GM18909 (cell line): ENCODE data around the gene ZSCAN23.
"Not testable (repeated sequence)": the region's sequence is repeated elsewhere in the genome, so short reads cannot be mapped to it uniquely, and the experiment has no call there.

Experiments
- ATAC-seq: cut with Tn5 transposase; IDR thresholded peaks from one replicate; pipeline ENCODE4 v1.9.1; 2021; ENCODE audit warnings: mild to moderate bottlenecking; ENCODE audit not compliant: unreplicated experiment, poor library complexity

The ZSCAN23 gene

GRCh38 chr6:28443112-28443773 lies at the start of gene ZSCAN23:
ZSCAN23 (minus strand) TSS chr6:28443491; CDS start chr6:28436266, 7,225 bp downstream.
- peak; percentile 91 for ATAC-seq

GRCh38 chr6:28491984-28492317 lies 48.7 kb upstream of the ZSCAN23 start:
- no peak for ATAC-seq

- no peak for ATAC-seq
These were observed 47.1 kb upstream of the ZSCAN23 start for GRCh38 chr6:28490205-28490890.

GRCh38 chr6:28489366-28490204 lies 46.3 kb upstream of the ZSCAN23 start:
- no peak for ATAC-seq

- no peak for ATAC-seq
These were observed 45.6 kb upstream of the ZSCAN23 start for GRCh38 chr6:28488916-28489365.

- no peak for ATAC-seq
These were observed 43.9 kb upstream of the ZSCAN23 start for GRCh38 chr6:28486988-28487742.

GRCh38 chr6:28486533-28486932 lies 43.2 kb upstream of the ZSCAN23 start:
- ATAC-seq: no peak

GRCh38 chr6:28485482-28485881 lies 42.2 kb upstream of the ZSCAN23 start:
- ATAC-seq: no peak

- no peak for ATAC-seq
These were observed 37.1 kb upstream of the ZSCAN23 start for GRCh38 chr6:28480253-28480932.

GRCh38 chr6:28478518-28478917 lies 35.2 kb upstream of the ZSCAN23 start:
- ATAC-seq: no peak

GRCh38 chr6:28474441-28475219 lies 31.3 kb upstream of the ZSCAN23 start:
- no peak for ATAC-seq

GRCh38 chr6:28469153-28469745 lies 26.0 kb upstream of the ZSCAN23 start:
- ATAC-seq: not testable (repeated sequence)

GRCh38 chr6:28468056-28468455 lies 24.8 kb upstream of the ZSCAN23 start:
- no peak for ATAC-seq

GRCh38 chr6:28462401-28462800 lies 19.1 kb upstream of the ZSCAN23 start:
- ATAC-seq: no peak

- ATAC-seq: no peak
These were observed 15.3 kb upstream of the ZSCAN23 start for GRCh38 chr6:28458568-28458967.

GRCh38 chr6:28449056-28449455 lies 5.8 kb upstream of the ZSCAN23 start:
- ATAC-seq: no peak

GRCh38 chr6:28447512-28447906 lies 4.2 kb upstream of the ZSCAN23 start:
- ATAC-seq: not testable (repeated sequence)

GRCh38 chr6:28446818-28447511 lies 3.7 kb upstream of the ZSCAN23 start:
- no peak for ATAC-seq
